Measurements from ENCODE around the gene RENBP. TPM values are rescaled to one million over a fixed set of nuclear protein-coding genes. Genes with fewer than 3 reads are reported as not detected.

RENBP gene
- total RNA-seq, 1 experiment from 2014 or later: 0.26 TPM

GRCh38 chrX:153925739-153926551, 18.5 kb downstream of the RENBP start, which contains the start of gene ARHGAP4:
ARHGAP4 (minus strand) TSS chrX:153926264; CDS start chrX:153926202, 62 bp downstream.
- peak; percentile 88 for DNase-seq
- no peak within 1 kb of the TSS for H2AFZ ChIP-seq (ENCODE audit: low read length)
- peak within 1 kb of the TSS; percentile 95 for H3K9ac ChIP-seq (ENCODE audit: low read length)
- H3K9me3 ChIP-seq (ENCODE audit: low read length): no peaks in the 10 kb centered on the region
- peak within 1 kb of the TSS; percentile 78 for H3K4me2 ChIP-seq (ENCODE audit: low read depth, low read length, poor library complexity, severe bottlenecking)
- peaks cover 48% of the 10 kb centered on the region for H3K4me1 ChIP-seq (ENCODE audit: low read length)
- no peaks in the 10 kb centered on the region for H3K36me3 ChIP-seq (ENCODE audit: insufficient read depth, low read length)
- no peaks in the 10 kb centered on the region for H3K9me2 ChIP-seq (replicated peaks; ENCODE audit: insufficient read depth, low read length)
- no peaks in the 10 kb centered on the region for H3K27me3 ChIP-seq (ENCODE audit: low read length)
- H3K4me3 ChIP-seq (ENCODE audit: low read length): peak within 1 kb of the TSS; percentile 84
- H3K27ac ChIP-seq (ENCODE audit: low read length): peak within 1 kb of the TSS; percentile 99
- H4K20me1 ChIP-seq (ENCODE audit: insufficient read depth, low read depth, low read length): peaks cover 14% of the 10 kb centered on the region; the same call in 1 of the 2 replicates
- peaks cover 19% of the 10 kb centered on the region for H3K79me2 ChIP-seq (ENCODE audit: low read length)

- DNase-seq: peak; percentile 91
- H3K79me2 ChIP-seq (ENCODE audit: low read length): peaks cover 19% of the 10 kb centered on the region
- H3K27me3 ChIP-seq (ENCODE audit: low read length): no peaks in the 10 kb centered on the region
- no peaks in the 10 kb centered on the region for H3K9me3 ChIP-seq (ENCODE audit: low read length)
- no peaks in the 10 kb centered on the region for H3K9me2 ChIP-seq (replicated peaks; ENCODE audit: insufficient read depth, low read length)
- peak overlapping the region; percentile 78 for H3K4me2 ChIP-seq (ENCODE audit: low read depth, low read length, poor library complexity, severe bottlenecking)
- peak overlapping the region; percentile 84 for H3K4me3 ChIP-seq (ENCODE audit: low read length)
- no peaks in the 10 kb centered on the region for H3K36me3 ChIP-seq (ENCODE audit: insufficient read depth, low read length)
- H3K27ac ChIP-seq (ENCODE audit: low read length): peak overlapping the region; percentile 99
- peaks cover 14% of the 10 kb centered on the region; the same call in 1 of the 2 replicates for H4K20me1 ChIP-seq (ENCODE audit: insufficient read depth, low read depth, low read length)
- H3K4me1 ChIP-seq (ENCODE audit: low read length): peaks cover 46% of the 10 kb centered on the region
- H2AFZ ChIP-seq (ENCODE audit: low read length): no peak overlapping the region
- peak overlapping the region; percentile 95 for H3K9ac ChIP-seq (ENCODE audit: low read length)
Observed at GRCh38 chrX:153925387-153925738, 19.1 kb downstream of the RENBP start.

- Histone ChIP-seq H3K36me3 (ENCODE audit: insufficient read depth, low read length) (no peaks in the 10 kb centered on the region), H4K20me1 (ENCODE audit: insufficient read depth, low read depth, low read length) (peaks cover 14% of the 10 kb centered on the region; the same call in 1 of the 2 replicates), H3K4me1 (ENCODE audit: low read length) (peaks cover 38% of the 10 kb centered on the region), H3K4me3 (ENCODE audit: low read length) (peak overlapping the region; percentile 84), H2AFZ (ENCODE audit: low read length) (no peak overlapping the region), H3K27ac (ENCODE audit: low read length) (peak overlapping the region; percentile 99), H3K9me2 (replicated peaks; ENCODE audit: insufficient read depth, low read length) (no peaks in the 10 kb centered on the region), H3K27me3 (ENCODE audit: low read length) (no peaks in the 10 kb centered on the region), H3K9ac (ENCODE audit: low read length) (peak overlapping the region; percentile 69), H3K9me3 (ENCODE audit: low read length) (no peaks in the 10 kb centered on the region), H3K79me2 (ENCODE audit: low read length) (peaks cover 19% of the 10 kb centered on the region), H3K4me2 (ENCODE audit: low read depth, low read length, poor library complexity, severe bottlenecking) (peak overlapping the region; percentile 78)
- DNase-seq: peak; percentile 73
Observed at GRCh38 chrX:153924149-153924861, 20.1 kb downstream of the RENBP start.

DNA sequence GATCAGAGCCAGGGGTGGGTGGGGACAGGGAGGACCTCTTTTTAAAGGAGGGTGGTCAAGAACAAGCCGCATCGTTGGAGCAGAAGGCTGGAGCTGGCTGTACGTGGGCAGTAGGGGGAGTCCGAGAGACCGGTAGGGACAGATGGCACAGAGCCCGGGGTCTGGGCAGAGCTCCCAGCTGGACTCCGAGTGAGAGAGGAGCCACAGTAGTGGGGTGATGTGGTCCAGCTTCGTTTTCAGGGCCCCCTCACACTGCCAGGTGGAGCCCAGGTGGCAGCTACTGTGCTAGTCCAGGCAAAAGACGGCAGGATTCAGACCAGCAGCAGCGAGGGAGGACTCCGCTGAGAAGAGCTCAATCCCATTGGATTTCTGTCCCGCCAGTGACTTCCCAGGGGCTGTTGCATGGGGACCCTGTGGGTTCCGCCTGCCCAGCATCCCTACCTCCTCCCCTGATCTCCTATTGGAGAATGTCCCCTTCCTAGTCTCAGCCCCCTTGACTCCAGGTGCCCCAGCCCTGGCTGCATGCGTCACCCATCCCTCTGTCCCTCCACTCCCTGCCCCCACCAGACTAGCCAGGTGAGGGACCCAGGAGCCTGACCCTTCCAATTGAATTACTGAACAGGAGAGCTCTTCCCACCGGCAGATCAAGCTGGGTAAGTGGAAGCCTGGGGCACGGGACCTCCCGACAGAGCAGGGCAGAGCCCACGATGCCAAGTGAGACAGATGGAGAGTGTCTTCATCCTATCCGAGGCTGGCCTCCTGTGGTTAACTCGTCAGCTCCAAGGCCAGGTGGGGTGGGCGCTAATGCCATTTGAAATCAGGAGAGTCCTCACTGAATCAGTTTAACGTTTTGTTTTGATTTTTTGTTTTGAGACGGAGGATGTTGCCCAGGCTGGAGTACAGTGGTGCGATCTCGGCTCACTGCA, 21.2 kb downstream of the RENBP start:
- no peak overlapping the region for H3K4me2 ChIP-seq (ENCODE audit: low read depth, low read length, poor library complexity, severe bottlenecking)
- H3K36me3 ChIP-seq (ENCODE audit: insufficient read depth, low read length): no peaks in the 10 kb centered on the region
- no peaks in the 10 kb centered on the region for H3K9me2 ChIP-seq (replicated peaks; ENCODE audit: insufficient read depth, low read length)
- no peaks in the 10 kb centered on the region for H3K27me3 ChIP-seq (ENCODE audit: low read length)
- H3K79me2 ChIP-seq (ENCODE audit: low read length): peaks cover 19% of the 10 kb centered on the region
- no peak overlapping the region for H3K27ac ChIP-seq (ENCODE audit: low read length)
- DNase-seq: no peak
- H3K4me3 ChIP-seq (ENCODE audit: low read length): no peak overlapping the region
- no peak overlapping the region for H3K9ac ChIP-seq (ENCODE audit: low read length)
- H3K9me3 ChIP-seq (ENCODE audit: low read length): no peaks in the 10 kb centered on the region
- peaks cover 33% of the 10 kb centered on the region for H3K4me1 ChIP-seq (ENCODE audit: low read length)
- peaks cover 14% of the 10 kb centered on the region; the same call in 1 of the 2 replicates for H4K20me1 ChIP-seq (ENCODE audit: insufficient read depth, low read depth, low read length)
- H2AFZ ChIP-seq (ENCODE audit: low read length): no peak overlapping the region

DNA sequence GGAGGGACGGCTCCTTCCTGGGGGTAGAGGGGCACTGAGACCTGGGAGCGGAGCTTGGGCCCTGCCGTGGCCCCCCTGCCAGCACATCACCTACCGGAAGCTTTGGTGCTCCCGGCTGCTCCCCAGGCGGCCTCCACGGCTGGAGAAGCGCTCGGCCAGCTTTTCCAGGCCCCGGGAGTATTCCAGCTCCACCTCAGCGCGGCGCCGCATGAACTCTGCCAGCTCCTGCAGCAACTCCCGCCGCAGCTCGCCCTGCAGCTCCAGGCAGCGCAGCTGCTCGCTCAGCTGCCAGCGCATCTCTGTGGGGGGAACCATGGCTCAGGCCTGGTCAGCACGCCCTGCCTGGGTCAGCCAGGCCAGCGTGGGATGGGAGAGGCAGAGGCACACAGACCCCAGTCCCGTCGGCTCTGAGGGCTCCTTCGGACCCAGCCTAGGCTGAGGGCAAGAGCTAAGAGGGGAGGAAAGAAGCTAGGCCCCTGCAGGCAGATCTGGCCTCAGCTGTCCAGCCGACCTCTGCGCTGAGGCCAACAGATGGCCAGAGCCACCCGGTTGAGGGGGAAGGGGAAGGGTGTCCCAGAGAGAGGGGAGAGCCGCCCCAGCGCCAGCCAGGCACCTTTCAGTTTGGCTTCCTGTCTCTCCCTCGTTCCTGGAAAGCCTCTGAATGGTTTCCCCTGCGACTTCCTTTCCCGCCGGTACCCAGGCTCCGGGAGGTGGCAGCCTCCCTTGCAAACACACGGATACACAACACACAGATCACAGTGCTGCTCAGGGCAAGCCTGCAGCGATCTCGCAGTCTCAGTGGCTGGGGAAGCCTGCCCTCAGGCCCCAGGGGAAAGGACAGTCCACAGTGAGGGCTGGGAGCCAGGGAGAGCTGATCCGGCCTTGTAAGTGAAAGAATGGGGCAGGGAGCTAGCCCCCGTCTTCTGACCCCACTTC, 22.7 kb downstream of the RENBP start:
- H3K27ac ChIP-seq (ENCODE audit: low read length): no peak overlapping the region
- no peak overlapping the region for H3K4me2 ChIP-seq (ENCODE audit: low read depth, low read length, poor library complexity, severe bottlenecking)

DNA sequence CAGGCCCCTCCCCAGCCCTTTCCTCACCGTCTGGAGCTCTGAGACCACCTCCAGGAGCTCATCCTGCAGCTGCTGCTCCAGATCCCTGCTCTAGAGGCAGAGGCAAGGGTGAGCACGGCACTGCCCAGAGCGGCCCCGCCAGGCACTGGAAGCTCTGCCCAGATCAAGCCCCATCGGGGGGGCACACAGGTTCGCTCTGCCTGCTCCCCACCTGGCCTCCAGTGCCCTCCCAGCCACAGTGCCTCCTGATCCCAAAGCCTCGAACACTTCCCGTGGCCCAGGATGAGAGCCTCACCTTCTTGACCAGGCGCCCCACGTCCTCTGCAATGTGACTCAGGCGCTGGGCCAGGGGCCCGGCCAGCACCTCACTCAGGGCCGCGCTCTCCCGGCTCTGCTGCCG, 23.4 kb downstream of the RENBP start:
- no peak for DNase-seq
- H3K27me3 ChIP-seq (ENCODE audit: low read length): no peaks in the 10 kb centered on the region
- no peak overlapping the region for H3K27ac ChIP-seq (ENCODE audit: low read length)
- H3K4me3 ChIP-seq (ENCODE audit: low read length): no peak overlapping the region
- H3K36me3 ChIP-seq (ENCODE audit: insufficient read depth, low read length): no peaks in the 10 kb centered on the region
- no peak overlapping the region for H2AFZ ChIP-seq (ENCODE audit: low read length)
- peaks cover 19% of the 10 kb centered on the region for H3K79me2 ChIP-seq (ENCODE audit: low read length)
- no peaks in the 10 kb centered on the region for H3K9me2 ChIP-seq (replicated peaks; ENCODE audit: insufficient read depth, low read length)
- peaks cover 14% of the 10 kb centered on the region; the same call in 1 of the 2 replicates for H4K20me1 ChIP-seq (ENCODE audit: insufficient read depth, low read depth, low read length)
- no peaks in the 10 kb centered on the region for H3K9me3 ChIP-seq (ENCODE audit: low read length)
- no peak overlapping the region for H3K9ac ChIP-seq (ENCODE audit: low read length)
- no peak overlapping the region for H3K4me2 ChIP-seq (ENCODE audit: low read depth, low read length, poor library complexity, severe bottlenecking)
- H3K4me1 ChIP-seq (ENCODE audit: low read length): peaks cover 18% of the 10 kb centered on the region

More for the DNA sequence above, 22.7 kb downstream of the RENBP start:
- no peak overlapping the region for H3K9ac ChIP-seq (ENCODE audit: low read length)
- H3K4me3 ChIP-seq (ENCODE audit: low read length): no peak overlapping the region
- H3K27me3 ChIP-seq (ENCODE audit: low read length): no peaks in the 10 kb centered on the region
- peaks cover 19% of the 10 kb centered on the region for H3K79me2 ChIP-seq (ENCODE audit: low read length)
- no peak overlapping the region for H2AFZ ChIP-seq (ENCODE audit: low read length)
- peaks cover 22% of the 10 kb centered on the region for H3K4me1 ChIP-seq (ENCODE audit: low read length)
- H4K20me1 ChIP-seq (ENCODE audit: insufficient read depth, low read depth, low read length): peaks cover 14% of the 10 kb centered on the region; the same call in 1 of the 2 replicates
- no peaks in the 10 kb centered on the region for H3K36me3 ChIP-seq (ENCODE audit: insufficient read depth, low read length)
- H3K9me2 ChIP-seq (replicated peaks; ENCODE audit: insufficient read depth, low read length): no peaks in the 10 kb centered on the region
- no peaks in the 10 kb centered on the region for H3K9me3 ChIP-seq (ENCODE audit: low read length)
- no peak for DNase-seq

GRCh38 chrX:153920546-153920945, 23.9 kb downstream of the RENBP start:
- Histone ChIP-seq H3K27ac (ENCODE audit: low read length) (no peak overlapping the region), H3K4me1 (ENCODE audit: low read length) (peaks cover 14% of the 10 kb centered on the region), H3K9ac (ENCODE audit: low read length) (no peak overlapping the region), H3K9me3 (ENCODE audit: low read length) (no peaks in the 10 kb centered on the region), H3K27me3 (ENCODE audit: low read length) (no peaks in the 10 kb centered on the region), H4K20me1 (ENCODE audit: insufficient read depth, low read depth, low read length) (peaks cover 14% of the 10 kb centered on the region; the same call in 1 of the 2 replicates), H2AFZ (ENCODE audit: low read length) (no peak overlapping the region), H3K4me3 (ENCODE audit: low read length) (no peak overlapping the region), H3K79me2 (ENCODE audit: low read length) (peaks cover 19% of the 10 kb centered on the region), H3K36me3 (ENCODE audit: insufficient read depth, low read length) (no peaks in the 10 kb centered on the region), H3K4me2 (ENCODE audit: low read depth, low read length, poor library complexity, severe bottlenecking) (no peak overlapping the region), H3K9me2 (replicated peaks; ENCODE audit: insufficient read depth, low read length) (no peaks in the 10 kb centered on the region)
- no peak for DNase-seq
